ENCODE measurements around the gene TESK2.

The TESK2 gene

GRCh38 chr1:45346473-45346872 is 144.5 kb downstream of the TESK2 start:
- H3K4me3 ChIP-seq (ENCODE audit: low read depth in 1 of 2, low read length in 2 of 2), result no peak overlapping the region
- H3K36me3 ChIP-seq (ENCODE audit: insufficient read depth, low read length), result peaks cover 46% of the 10 kb centered on the region
- H2AFZ ChIP-seq (ENCODE audit: low read depth, low read length), result no peak overlapping the region
- TF ChIP-seq CTCF (IDR thresholded peaks at IDR 0.05; ENCODE audit: borderline replicate concordance, extremely low read depth, low read length, poor library complexity, severe bottlenecking), result no peak
- TF ChIP-seq EZH2 (IDR thresholded peaks at IDR 0.05; ENCODE audit: borderline replicate concordance, low read depth, low read length, severe bottlenecking), result no peak
- peaks cover 16% of the 10 kb centered on the region for H3K79me2 ChIP-seq (ENCODE audit: insufficient read depth, low read length)
- H3K27ac ChIP-seq (ENCODE audit: low read length), result no peak overlapping the region
- no peaks in the 10 kb centered on the region for H3K27me3 ChIP-seq (ENCODE audit: insufficient read depth, low read length, poor library complexity)
- H3K9me3 ChIP-seq (ENCODE audit: insufficient read depth, low read length, severe bottlenecking), result no peaks in the 10 kb centered on the region
- H4K20me1 ChIP-seq (ENCODE audit: insufficient read depth, low read length), result peaks cover 19% of the 10 kb centered on the region; the same call in 1 of the 2 replicates
- H3K4me2 ChIP-seq (ENCODE audit: insufficient read depth, low read length), result no peak overlapping the region
- peak; percentile 19; the same call in 2 of the 3 replicates for ATAC-seq (ENCODE audit: insufficient read depth, low read depth)
- H3K9ac ChIP-seq (ENCODE audit: low read depth, low read length), result no peak overlapping the region
- DNase-seq, result no peak
- H3K4me1 ChIP-seq (ENCODE audit: insufficient read depth, low read length), result peaks cover 11% of the 10 kb centered on the region

- H3K4me3 ChIP-seq (ENCODE audit: low read depth in 1 of 2, low read length in 2 of 2), result no peak overlapping the region
- peaks cover 19% of the 10 kb centered on the region for H3K4me1 ChIP-seq (ENCODE audit: insufficient read depth, low read length)
- H3K27ac ChIP-seq (ENCODE audit: low read length), result no peak overlapping the region
- H3K79me2 ChIP-seq (ENCODE audit: insufficient read depth, low read length), result peaks cover 31% of the 10 kb centered on the region
- no peaks in the 10 kb centered on the region for H3K9me3 ChIP-seq (ENCODE audit: insufficient read depth, low read length, severe bottlenecking)
- TF ChIP-seq CTCF (IDR thresholded peaks at IDR 0.05; ENCODE audit: borderline replicate concordance, extremely low read depth, low read length, poor library complexity, severe bottlenecking) (no peak), EZH2 (IDR thresholded peaks at IDR 0.05; ENCODE audit: borderline replicate concordance, low read depth, low read length, severe bottlenecking) (no peak)
- H3K27me3 ChIP-seq (ENCODE audit: insufficient read depth, low read length, poor library complexity), result no peaks in the 10 kb centered on the region
- no peak for ATAC-seq (ENCODE audit: insufficient read depth, low read depth)
- peaks cover 54% of the 10 kb centered on the region for H3K36me3 ChIP-seq (ENCODE audit: insufficient read depth, low read length)
- H3K9ac ChIP-seq (ENCODE audit: low read depth, low read length), result no peak overlapping the region
- H3K4me2 ChIP-seq (ENCODE audit: insufficient read depth, low read length), result no peak overlapping the region
- H4K20me1 ChIP-seq (ENCODE audit: insufficient read depth, low read length), result peaks cover 23% of the 10 kb centered on the region; the same call in 1 of the 2 replicates
- no peak for DNase-seq
- no peak overlapping the region for H2AFZ ChIP-seq (ENCODE audit: low read depth, low read length)
These were observed 145.9 kb downstream of the TESK2 start for GRCh38 chr1:45345014-45345413.

GRCh38 chr1:45344499-45344898 is 146.5 kb downstream of the TESK2 start:
- Histone ChIP-seq H3K79me2 (ENCODE audit: insufficient read depth, low read length) (peaks cover 35% of the 10 kb centered on the region), H3K4me2 (ENCODE audit: insufficient read depth, low read length) (no peak overlapping the region), H3K9me3 (ENCODE audit: insufficient read depth, low read length, severe bottlenecking) (no peaks in the 10 kb centered on the region), H3K36me3 (ENCODE audit: insufficient read depth, low read length) (peaks cover 54% of the 10 kb centered on the region), H3K4me3 (ENCODE audit: low read depth in 1 of 2, low read length in 2 of 2) (no peak overlapping the region), H4K20me1 (ENCODE audit: insufficient read depth, low read length) (peaks cover 23% of the 10 kb centered on the region; the same call in 1 of the 2 replicates), H3K27me3 (ENCODE audit: insufficient read depth, low read length, poor library complexity) (no peaks in the 10 kb centered on the region), H2AFZ (ENCODE audit: low read depth, low read length) (no peak overlapping the region), H3K9ac (ENCODE audit: low read depth, low read length) (no peak overlapping the region), H3K4me1 (ENCODE audit: insufficient read depth, low read length) (peaks cover 19% of the 10 kb centered on the region), H3K27ac (ENCODE audit: low read length) (no peak overlapping the region)
- ATAC-seq (ENCODE audit: insufficient read depth, low read depth) (no peak), DNase-seq (no peak)
- TF ChIP-seq CTCF (IDR thresholded peaks at IDR 0.05; ENCODE audit: borderline replicate concordance, extremely low read depth, low read length, poor library complexity, severe bottlenecking) (no peak), EZH2 (IDR thresholded peaks at IDR 0.05; ENCODE audit: borderline replicate concordance, low read depth, low read length, severe bottlenecking) (no peak)
